T47D (cell line): ENCODE data around the gene RAPSN.

ENCODE experiments used
- DNase-seq, 2 experiments: peaks; one replicate each; pipeline versions ENCODE4 v3.0.0 to v3.0.0-alpha.2; 2011 to 2012; ENCODE audit warnings: low read depth in 1 of 2, low spot score in 1 of 2
- JUND ChIP-seq: IDR thresholded peaks from 2 replicates; pipeline ENCODE4 v1.6.1; 2012; ENCODE audit warnings: low read depth
- in situ Hi-C: cut with HindIII; loops from 2 replicates; pipeline ENCODE4 v1.10.0; 2016; ENCODE audit warnings: low sequenced_read_pairs, low pct_unique_long_range_greater_than_20kb

The RAPSN gene

GRCh38 chr11:47394322-47395222 is 54.4 kb downstream of the RAPSN start:
- in situ Hi-C loops = no loop called here
- no peak for TF ChIP-seq JUND
- no peak for DNase-seq

DNA sequence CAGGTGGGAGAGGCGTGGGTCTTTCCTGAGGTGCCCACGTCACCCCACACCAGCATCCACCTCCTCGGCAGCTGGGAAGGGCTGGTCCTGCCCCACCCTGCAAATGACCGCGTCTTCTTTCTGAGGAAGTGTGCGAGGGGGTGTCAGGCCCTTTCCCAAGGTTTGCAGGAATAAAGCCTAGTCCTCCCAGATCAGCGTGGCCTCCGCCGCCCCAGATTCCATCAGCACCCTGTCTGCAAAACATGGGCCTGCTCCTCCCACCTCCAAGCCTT is 55.0 kb downstream of the RAPSN start:
- no peak for DNase-seq
- TF ChIP-seq JUND = no peak
- in situ Hi-C loops = no loop called here

GRCh38 chr11:47393163-47394049 is 55.5 kb downstream of the RAPSN start:
- DNase-seq = no peak
- in situ Hi-C loops = no loop called here
- no peak for TF ChIP-seq JUND

GRCh38 chr11:47392546-47393162 is 56.3 kb downstream of the RAPSN start:
- no peak for DNase-seq
- TF ChIP-seq JUND = no peak
- in situ Hi-C loops = no loop called here

GRCh38 chr11:47391711-47392432 is 57.1 kb downstream of the RAPSN start:
- DNase-seq = no peak
- no peak for TF ChIP-seq JUND
- in situ Hi-C loops = no loop called here

- TF ChIP-seq JUND = no peak
- DNase-seq = no peak
- in situ Hi-C loops = no loop called here
Measured at GRCh38 chr11:47391077-47391583, 57.8 kb downstream of the RAPSN start.

- in situ Hi-C loops = no loop called here
- DNase-seq = no peak
- no peak for TF ChIP-seq JUND
Measured at GRCh38 chr11:47390422-47390760, 58.5 kb downstream of the RAPSN start.

- in situ Hi-C loops = no loop called here
- DNase-seq = no peak
- TF ChIP-seq JUND = no peak
Measured at GRCh38 chr11:47389577-47390421, 59.1 kb downstream of the RAPSN start.

- no peak for TF ChIP-seq JUND
- no peak for DNase-seq
- in situ Hi-C loops = no loop called here
Measured at GRCh38 chr11:47388697-47389576, 60.0 kb downstream of the RAPSN start.

DNA sequence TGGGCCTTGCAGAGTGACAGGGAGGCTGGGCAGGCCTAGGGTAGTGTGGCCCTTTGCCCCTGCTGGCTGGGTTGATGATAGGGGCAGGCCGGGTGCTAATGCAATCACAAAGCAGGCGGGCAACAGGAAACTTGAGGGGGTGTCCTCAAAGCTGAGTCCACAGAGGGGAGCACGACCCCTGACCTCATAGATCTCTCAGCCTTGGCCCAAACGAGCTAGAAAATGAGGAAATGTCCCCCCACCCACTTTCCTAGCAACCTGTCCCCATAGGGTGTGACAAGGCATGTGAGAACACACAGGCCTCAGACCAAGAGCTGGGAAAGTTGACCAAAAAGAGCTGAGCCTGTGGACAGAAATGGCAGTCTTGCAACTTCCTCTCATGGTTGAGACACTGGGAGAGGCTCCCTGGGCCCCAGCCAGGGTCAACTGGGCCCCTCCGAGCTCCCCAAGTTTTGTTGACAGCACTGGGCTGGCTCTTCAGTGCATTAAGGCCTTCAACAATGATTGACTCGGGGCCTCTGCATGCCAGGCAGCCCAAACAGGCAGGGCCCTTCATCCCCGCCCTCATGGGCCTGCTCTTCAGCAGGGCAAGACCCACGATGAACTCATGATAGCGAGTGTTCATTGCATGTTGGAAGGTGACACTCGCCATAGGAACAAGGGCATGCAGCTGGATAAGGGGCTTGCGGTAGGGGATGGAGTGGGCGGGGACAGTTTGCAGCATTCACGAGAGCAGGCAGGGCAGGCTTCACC is 60.8 kb downstream of the RAPSN start:
- TF ChIP-seq JUND = no peak
- DNase-seq = no peak
- in situ Hi-C loops = no loop called here
